ENCODE data around the gene NDUFS4.
"Not testable (repeated sequence)": the region's sequence is repeated elsewhere in the genome, so short reads cannot be mapped to it uniquely, and the experiment has no call there.

NDUFS4 gene

GRCh38 chr5:53671447-53671846, 111.0 kb downstream of the NDUFS4 start:
- DNase-seq = no peak

DNA sequence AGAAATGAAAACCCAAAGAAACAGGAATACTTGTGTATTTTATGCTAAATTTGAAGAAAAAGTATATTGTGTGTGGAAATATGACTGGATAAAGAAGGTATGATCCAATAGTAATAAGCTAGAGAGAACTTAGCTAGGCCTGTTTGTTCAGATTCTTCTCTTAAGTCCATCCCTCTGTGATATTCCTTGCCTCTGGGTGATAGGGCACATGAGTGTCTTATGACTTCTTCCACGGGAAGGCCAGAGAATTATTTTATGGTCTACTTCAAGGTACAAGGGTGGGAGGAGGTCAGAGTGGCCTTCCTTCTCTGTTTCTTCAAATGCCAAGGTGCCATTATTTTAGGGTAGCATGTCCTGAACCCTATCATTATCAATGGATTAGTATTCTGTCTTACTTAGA, 113.7 kb downstream of the NDUFS4 start:
- no peak for DNase-seq

DNA sequence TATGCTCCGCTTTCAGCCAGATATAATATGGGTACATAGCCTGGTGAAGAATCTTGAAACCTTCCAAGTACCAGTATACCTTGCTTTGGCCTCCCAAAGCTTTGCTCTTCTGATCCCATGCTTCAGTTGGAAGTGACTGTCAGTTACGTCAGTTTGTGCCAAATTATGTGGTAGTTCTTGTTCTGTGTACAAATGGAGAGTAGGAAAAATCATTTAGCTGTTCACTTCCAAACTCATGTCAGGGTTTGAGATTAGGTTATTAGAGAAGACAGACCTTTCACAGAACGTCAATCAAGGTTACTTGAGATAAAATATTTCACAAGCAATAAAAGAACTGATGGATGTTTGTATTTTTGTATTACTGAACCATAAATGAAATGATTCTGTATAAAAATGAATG, 117.2 kb downstream of the NDUFS4 start:
- no peak for DNase-seq

- DNase-seq = no peak
These were observed 118.7 kb downstream of the NDUFS4 start for GRCh38 chr5:53678981-53679660.

GRCh38 chr5:53681079-53681478, 120.6 kb downstream of the NDUFS4 start:
- DNase-seq = no peak

DNA sequence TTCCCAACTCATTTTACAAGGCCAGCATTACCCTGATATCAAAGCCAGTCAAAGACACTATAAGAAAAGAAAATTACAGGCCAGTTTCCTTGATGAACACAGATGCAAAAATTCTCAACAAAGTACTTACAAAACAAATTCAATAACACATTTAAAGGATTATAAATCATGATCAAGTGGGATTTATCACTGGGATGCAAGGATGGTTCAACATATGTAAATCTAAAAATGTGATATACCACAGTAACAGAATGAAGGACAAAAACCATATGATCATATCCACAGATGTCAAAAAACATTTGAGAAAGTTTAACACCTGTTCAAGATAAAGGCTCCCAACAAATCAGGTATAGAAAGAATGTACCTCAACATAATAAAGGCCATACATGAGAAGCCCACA, 130.6 kb downstream of the NDUFS4 start:
- DNase-seq = no peak

GRCh38 chr5:53694520-53695022, 134.1 kb downstream of the NDUFS4 start:
- DNase-seq = no peak

GRCh38 chr5:53710405-53710804, 150.0 kb downstream of the NDUFS4 start:
- not testable (repeated sequence) for DNase-seq

DNA sequence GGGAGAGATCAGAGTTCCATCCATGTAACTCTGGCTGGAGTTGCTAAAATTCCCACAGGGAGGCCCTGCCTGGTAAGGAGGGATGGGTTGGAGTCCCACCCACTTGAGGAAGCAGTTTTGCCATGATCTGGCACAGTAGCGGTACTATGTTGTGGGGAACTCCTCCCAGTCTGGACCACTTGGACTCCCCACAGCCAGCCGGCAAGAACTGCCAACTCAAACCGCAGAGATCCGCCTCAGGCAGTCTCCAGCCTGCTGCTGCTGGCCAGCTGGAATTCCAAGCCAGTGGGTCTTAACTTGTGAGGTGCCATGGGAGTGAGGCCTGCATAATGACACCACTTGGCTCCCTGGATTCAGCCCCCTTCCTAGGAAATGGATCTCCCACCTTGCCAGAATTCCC, 151.9 kb downstream of the NDUFS4 start:
- DNase-seq = no peak

- no peak for DNase-seq
These were observed 153.7 kb downstream of the NDUFS4 start for GRCh38 chr5:53713978-53714666.

DNA sequence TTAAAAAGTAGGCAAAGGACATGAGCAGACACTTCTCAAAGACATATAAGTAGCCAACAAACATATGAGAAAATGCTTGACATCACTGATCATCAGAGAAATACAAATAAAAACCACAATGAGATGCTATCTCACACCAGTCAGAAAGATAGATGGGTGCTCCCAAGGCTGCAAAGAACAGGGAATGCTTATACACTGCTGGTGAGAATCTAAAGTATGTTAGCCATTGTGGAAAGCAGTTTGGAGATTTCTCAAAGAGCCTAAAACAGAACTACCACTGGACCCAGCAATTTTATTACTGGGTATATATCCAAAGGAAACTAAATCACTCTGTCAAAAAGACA, 154.2 kb downstream of the NDUFS4 start:
- DNase-seq = no peak

DNA sequence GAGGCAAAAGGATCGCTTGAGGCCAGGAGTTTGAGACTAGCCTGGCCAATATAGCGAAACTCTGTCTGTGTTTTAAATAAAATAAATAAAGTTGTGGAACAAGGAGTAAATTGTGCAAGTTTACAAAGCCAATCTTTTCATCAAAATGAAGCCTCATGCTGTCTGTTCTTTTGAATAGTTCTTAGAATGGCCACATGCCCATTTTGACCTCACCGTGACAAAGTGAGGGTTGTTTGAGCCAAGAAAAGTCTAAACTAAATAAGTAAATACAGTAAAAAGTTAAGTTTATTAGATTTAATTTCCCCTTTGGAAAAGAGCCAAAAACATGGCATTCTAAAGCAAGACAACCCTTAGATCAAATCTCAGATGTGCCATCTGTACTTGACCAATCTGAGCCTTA, 165.7 kb downstream of the NDUFS4 start:
- DNase-seq = no peak

GRCh38 chr5:53730943-53731342, 170.5 kb downstream of the NDUFS4 start:
- no peak for DNase-seq

Measured in T1000 (cell line).